Measurements from ENCODE around the gene LHFPL2. TPM values are rescaled to one million over a fixed set of nuclear protein-coding genes. Genes with fewer than 3 reads are reported as not detected.
A peak's percentile ranks its signal among the peaks of the same experiment; 100 is the strongest.

The LHFPL2 gene
- total and polyA plus RNA-seq, 2 of the 4 experiments (the other 2 are of a cell fraction), result 6.5 to 11.3 TPM

DNA sequence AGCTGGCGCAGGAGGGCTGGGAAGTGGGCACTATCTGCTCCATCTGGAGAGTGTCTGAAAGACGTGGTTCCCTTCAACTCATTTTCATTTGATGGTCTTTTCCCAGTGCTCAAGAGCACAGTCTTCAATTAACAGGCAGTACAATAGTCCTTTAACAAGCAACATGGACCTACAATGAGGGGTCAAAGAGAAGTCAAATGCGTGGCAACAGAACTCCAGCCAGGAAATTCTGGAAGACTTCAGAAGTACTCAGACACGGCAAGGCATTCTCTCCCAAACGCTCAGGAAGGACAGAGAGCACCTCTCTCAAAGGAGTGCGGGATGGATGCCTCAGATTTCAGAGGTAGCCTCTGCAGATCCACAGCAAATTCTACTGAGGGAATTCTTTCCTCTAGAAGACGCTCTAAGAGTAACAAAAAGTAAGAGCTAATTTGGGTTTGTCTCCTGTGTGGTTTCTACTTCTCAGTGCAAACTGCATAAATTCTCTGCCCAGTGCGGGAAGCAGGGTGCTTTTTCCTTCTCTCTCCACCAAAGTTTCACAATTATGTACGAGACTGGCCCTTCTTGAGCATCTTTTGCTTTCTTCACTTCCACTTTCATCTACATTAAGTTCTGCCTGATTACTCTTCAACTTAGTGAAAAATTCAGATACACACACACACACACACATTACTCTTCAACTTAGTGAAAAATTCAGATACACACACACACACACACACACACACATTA is 56.4 kb downstream of the LHFPL2 start:
- no peaks in the 10 kb centered on the region for H3K27me3 ChIP-seq (ENCODE audit: control insufficient read depth, insufficient read depth, low read length)
- peak overlapping the region; percentile 98 for H2BK20ac ChIP-seq (ENCODE audit: low read depth, low read length)
- H3K79me1 ChIP-seq (ENCODE audit: low read depth in 1 of 2, low read length in 2 of 2), result peaks cover 42 to 75% of the 10 kb centered on the region in 2 experiments
- no peaks in the 10 kb centered on the region for H3K9me3 ChIP-seq (ENCODE audit: control insufficient read depth, insufficient read depth, low read length)
- dilution Hi-C loops (cut with HindIII; ENCODE audit: low sequenced_read_pairs, unreplicated experiment), result no loop called here
- no peak for DNase-seq
- H4K8ac ChIP-seq (ENCODE audit: low read depth in 2 of 2, low read length in 2 of 2), result peak overlapping the region; percentile 90 to 92
- peak overlapping the region; percentile 94 for H2BK5ac ChIP-seq (ENCODE audit: low read depth, low read length, poor library complexity, severe bottlenecking)
- ChIA-PET POLR2A (ENCODE audit: unreplicated experiment) (no interaction called here), CTCF (interaction anchor here (0.7 to 1.4 kb wide), 2 partner anchors 11 to 81 kb away, joined by 3 read pairs; no protein-coding TSS in a partner anchor)
- H3K18ac ChIP-seq (ENCODE audit: low read depth, low read length), result peak overlapping the region; percentile 99
- peak overlapping the region; percentile 89 for H3K23ac ChIP-seq (ENCODE audit: low read depth, low read length)
- peak overlapping the region; percentile 92 for H2BK15ac ChIP-seq (ENCODE audit: low read depth, low read length)
- peaks cover 34% of the 10 kb centered on the region for H3K9me1 ChIP-seq (ENCODE audit: insufficient read depth, low read length)
- H3K9ac ChIP-seq (ENCODE audit: low read depth, low read length), result peak overlapping the region; percentile 51
- H3K4ac ChIP-seq (ENCODE audit: low read depth, low read length), result peak overlapping the region; percentile 97
- peak overlapping the region; percentile 96 for H3K14ac ChIP-seq (replicated peaks; ENCODE audit: low read depth, low read length)
- in situ Hi-C loops (cut with MboI; ENCODE audit: low sequenced_read_pairs), result loop anchor here (10.0 kb wide), 1 partner anchor 87 kb away; no protein-coding TSS in a partner anchor
- no peak overlapping the region for H2AFZ ChIP-seq (replicated peaks; ENCODE audit: low read length, poor library complexity)
- H4K20me1 ChIP-seq (ENCODE audit: insufficient read depth, low read length), result no peaks in the 10 kb centered on the region
- intact Hi-C loops (cut with micrococcal nuclease), result loop anchor here (5.0 kb wide), 2 partner anchors 55 to 85 kb away; partner anchors contain the start of gene LHFPL2
- peak overlapping the region; percentile 94 for H4K5ac ChIP-seq (ENCODE audit: low read depth, low read length)
- H4K91ac ChIP-seq (ENCODE audit: insufficient read depth, low read depth, low read length), result peak overlapping the region; percentile 96
- no peak overlapping the region for H3K4me3 ChIP-seq (ENCODE audit: insufficient read depth, low read depth, low read length)
- peak overlapping the region; percentile 86 for H2AK5ac ChIP-seq (ENCODE audit: low read depth, low read length)
- no peak for ATAC-seq (ENCODE audit: low read depth)
- H3K27ac ChIP-seq (ENCODE audit: insufficient read depth, low read length), result peak overlapping the region; percentile 94
- H3K4me1 ChIP-seq (ENCODE audit: control insufficient read depth, insufficient read depth, low read length), result peaks cover 45% of the 10 kb centered on the region
- H3K56ac ChIP-seq (ENCODE audit: extremely low read depth, insufficient read depth, low read length), result peak overlapping the region; percentile 89
- no peak overlapping the region for H2AK9ac ChIP-seq (replicated peaks; ENCODE audit: low read depth, low read length, poor library complexity)
- 72% methylated on average over 5 of the region's 9 CpGs; no CpG with 5 or more reads in 1 of the 2 experiments for WGBS, 2 experiments (ENCODE audit: extremely low coverage in 2 of 2, insufficient read length in 1 of 2)
- H3K4me2 ChIP-seq (ENCODE audit: low read depth, low read length), result peak overlapping the region; percentile 44; the same call in 1 of the 2 replicates
- BruUV-seq (replicated peaks), result no TSS peak
- peak overlapping the region; percentile 97 for H2BK120ac ChIP-seq (ENCODE audit: low read depth, low read length)
- H3K36me3 ChIP-seq (ENCODE audit: control insufficient read depth, insufficient read depth, low read length), result peaks cover 7% of the 10 kb centered on the region
- no peak for TF ChIP-seq RCOR1 (IDR thresholded peaks at IDR 0.05; ENCODE audit: insufficient replicate concordance, low read length)
- TF ChIP-seq, protein P1, sequence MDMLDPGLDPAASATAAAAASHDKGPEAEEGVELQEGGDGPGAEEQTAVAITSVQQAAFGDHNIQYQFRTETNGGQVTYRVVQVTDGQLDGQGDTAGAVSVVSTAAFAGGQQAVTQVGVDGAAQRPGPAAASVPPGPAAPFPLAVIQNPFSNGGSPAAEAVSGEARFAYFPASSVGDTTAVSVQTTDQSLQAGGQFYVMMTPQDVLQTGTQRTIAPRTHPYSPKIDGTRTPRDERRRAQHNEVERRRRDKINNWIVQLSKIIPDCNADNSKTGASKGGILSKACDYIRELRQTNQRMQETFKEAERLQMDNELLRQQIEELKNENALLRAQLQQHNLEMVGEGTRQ (IDR thresholded peaks at IDR 0.05; ENCODE audit: low read depth, low read length), result no peak
- TF ChIP-seq, protein P2, sequence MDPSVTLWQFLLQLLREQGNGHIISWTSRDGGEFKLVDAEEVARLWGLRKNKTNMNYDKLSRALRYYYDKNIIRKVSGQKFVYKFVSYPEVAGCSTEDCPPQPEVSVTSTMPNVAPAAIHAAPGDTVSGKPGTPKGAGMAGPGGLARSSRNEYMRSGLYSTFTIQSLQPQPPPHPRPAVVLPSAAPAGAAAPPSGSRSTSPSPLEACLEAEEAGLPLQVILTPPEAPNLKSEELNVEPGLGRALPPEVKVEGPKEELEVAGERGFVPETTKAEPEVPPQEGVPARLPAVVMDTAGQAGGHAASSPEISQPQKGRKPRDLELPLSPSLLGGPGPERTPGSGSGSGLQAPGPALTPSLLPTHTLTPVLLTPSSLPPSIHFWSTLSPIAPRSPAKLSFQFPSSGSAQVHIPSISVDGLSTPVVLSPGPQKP (IDR thresholded peaks at IDR 0.05; ENCODE audit: borderline replicate concordance, low read depth, low read length), result no peak
- no peak for TF ChIP-seq SMC3 (IDR thresholded peaks at IDR 0.05; ENCODE audit: low read depth, low read length)
- no peak for TF ChIP-seq CHD1 (IDR thresholded peaks at IDR 0.05; ENCODE audit: low read depth, low read length)
- TF ChIP-seq FOS (IDR thresholded peaks at IDR 0.05; ENCODE audit: low read depth, low read length), result no peak

Measured in IMR-90 (cell line).